Measurements from ENCODE around the gene ZNF93. TPM values are rescaled to one million over a fixed set of nuclear protein-coding genes. Genes with fewer than 3 reads are reported as not detected.

Gene ZNF93
- 1.8 and 2.0 TPM in 2 replicates for total RNA-seq

GRCh38 chr19:19900729-19901444 is at the start of gene ZNF93:
ZNF93 (plus strand) TSS chr19:19900946; CDS start chr19:19901089, 143 bp downstream.

GRCh38 chr19:19865750-19866610 is 34.8 kb upstream of the ZNF93 start, which contains the start of gene ZNF253:
ZNF253 (plus strand) TSS chr19:19865882; CDS start chr19:19865997, 115 bp downstream.

Other genes with a start within 250 kb of the ZNF93 start
- gene ATP13A1, start 237.3 kb upstream of the ZNF93 start, total RNA-seq = 23.8 and 27.3 TPM in 2 replicates
- gene ZNF101, start 232.1 kb upstream of the ZNF93 start, total RNA-seq = 5.4 and 6.3 TPM in 2 replicates
- 4.7 and 5.3 TPM in 2 replicates for gene ZNF14, start 167.8 kb upstream of the ZNF93 start, total RNA-seq
- gene ZNF506, start 79.2 kb upstream of the ZNF93 start, total RNA-seq = 9.2 and 9.9 TPM in 2 replicates
- 2.2 and 2.9 TPM in 2 replicates for gene ZNF253, start 35.1 kb upstream of the ZNF93 start, total RNA-seq
- gene ZNF682, start 138.6 kb downstream of the ZNF93 start, total RNA-seq = 1.8 and 2.1 TPM in 2 replicates
- gene ZNF90, start 177.1 kb downstream of the ZNF93 start, total RNA-seq = 0.92 and 0.99 TPM in 2 replicates